ENCODE data around the gene FAM236D.
"Not testable (repeated sequence)": the region's sequence is repeated elsewhere in the genome, so short reads cannot be mapped to it uniquely, and the experiment has no call there.

The FAM236D gene

GRCh38 chrX:72808110-72808509, at the start of gene FAM236D:
FAM236D (minus strand) TSS chrX:72808210; CDS start chrX:72808110, 100 bp downstream.
- not testable (repeated sequence) for DNase-seq (ENCODE audit: low read depth, low spot score)

- not testable (repeated sequence) for DNase-seq (ENCODE audit: low read depth, low spot score)
Measured at GRCh38 chrX:72837532-72837931, 29.5 kb upstream of the FAM236D start.

- not testable (repeated sequence) for DNase-seq (ENCODE audit: low read depth, low spot score)
Measured at GRCh38 chrX:72830701-72831100, 22.7 kb upstream of the FAM236D start.

- DNase-seq (ENCODE audit: low read depth, low spot score), result not testable (repeated sequence)
Measured at GRCh38 chrX:72790390-72790789, 17.6 kb downstream of the FAM236D start.

- not testable (repeated sequence) for DNase-seq (ENCODE audit: low read depth, low spot score)
Measured at GRCh38 chrX:72788142-72788541, 19.9 kb downstream of the FAM236D start.

GRCh38 chrX:72783964-72784363, 24.0 kb downstream of the FAM236D start:
- not testable (repeated sequence) for DNase-seq (ENCODE audit: low read depth, low spot score)

- not testable (repeated sequence) for DNase-seq (ENCODE audit: low read depth, low spot score)
Measured at GRCh38 chrX:72783365-72783936, 24.6 kb downstream of the FAM236D start.

- not testable (repeated sequence) for DNase-seq (ENCODE audit: low read depth, low spot score)
Measured at GRCh38 chrX:72782560-72782959, 25.4 kb downstream of the FAM236D start, which contains the start of gene FAM236B. FAM236B (minus strand) TSS chrX:72782660; CDS start chrX:72782560, 100 bp downstream.

- not testable (repeated sequence) for DNase-seq (ENCODE audit: low read depth, low spot score)
Measured at GRCh38 chrX:72778146-72778545, 29.9 kb downstream of the FAM236D start.

GRCh38 chrX:72777467-72777790, 30.6 kb downstream of the FAM236D start:
- not testable (repeated sequence) for DNase-seq (ENCODE audit: low read depth, low spot score)

GRCh38 chrX:72776653-72777466, 31.1 kb downstream of the FAM236D start, which contains the start of gene DMRTC1B:
DMRTC1B (plus strand) TSS chrX:72776890; CDS start chrX:72845136, 68,246 bp downstream.
- not testable (repeated sequence) for DNase-seq (ENCODE audit: low read depth, low spot score)

GRCh38 chrX:72760454-72760853, 47.6 kb downstream of the FAM236D start:
- not testable (repeated sequence) for DNase-seq (ENCODE audit: low read depth, low spot score)

All from ELF-1 (cell line).